Stimulated activated naive CD4-positive, alpha-beta T cell (primary cell): Measurements from ENCODE around the gene MPO.

Source experiments
- DNase-seq, 6 experiments: peaks; one replicate each; lab custom pipeline; 2025; lab: John Stamatoyannopoulos, UW

MPO gene

DNA sequence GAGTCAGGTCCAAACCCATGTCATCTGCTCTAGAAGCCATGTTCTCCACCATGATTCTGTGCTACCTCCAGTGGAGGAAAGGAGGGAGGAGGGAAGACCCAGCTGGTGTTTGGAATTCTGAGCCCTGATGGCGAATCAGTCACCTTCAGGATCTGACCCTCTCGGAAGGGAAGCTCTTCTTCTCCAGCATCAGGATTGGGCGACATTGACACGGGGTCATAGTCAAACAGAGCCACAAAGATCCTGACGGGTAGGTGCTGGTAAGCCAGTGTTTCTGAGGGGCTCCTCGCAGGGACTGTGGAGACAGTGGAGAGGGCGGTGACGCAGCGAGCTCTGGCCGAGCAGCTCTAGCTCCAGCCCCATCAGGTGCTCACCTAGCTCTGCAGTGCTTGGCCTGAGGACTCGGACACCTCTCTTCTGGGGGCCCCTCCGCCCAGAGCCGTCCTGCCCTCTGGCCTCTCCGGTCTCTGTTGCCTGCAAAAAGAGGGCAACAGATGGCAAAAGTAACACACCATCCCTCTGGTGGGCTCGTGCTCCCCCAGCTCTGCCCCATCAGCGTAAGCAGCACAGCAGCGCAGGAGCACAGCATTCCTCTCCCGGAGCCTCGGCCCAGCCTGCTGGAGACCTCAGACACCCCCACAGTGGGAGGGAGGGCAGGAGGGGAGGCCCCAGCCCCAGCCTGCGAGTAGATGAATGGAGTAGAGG lies 26.9 kb upstream of the MPO start:
- no peak for DNase-seq

DNA sequence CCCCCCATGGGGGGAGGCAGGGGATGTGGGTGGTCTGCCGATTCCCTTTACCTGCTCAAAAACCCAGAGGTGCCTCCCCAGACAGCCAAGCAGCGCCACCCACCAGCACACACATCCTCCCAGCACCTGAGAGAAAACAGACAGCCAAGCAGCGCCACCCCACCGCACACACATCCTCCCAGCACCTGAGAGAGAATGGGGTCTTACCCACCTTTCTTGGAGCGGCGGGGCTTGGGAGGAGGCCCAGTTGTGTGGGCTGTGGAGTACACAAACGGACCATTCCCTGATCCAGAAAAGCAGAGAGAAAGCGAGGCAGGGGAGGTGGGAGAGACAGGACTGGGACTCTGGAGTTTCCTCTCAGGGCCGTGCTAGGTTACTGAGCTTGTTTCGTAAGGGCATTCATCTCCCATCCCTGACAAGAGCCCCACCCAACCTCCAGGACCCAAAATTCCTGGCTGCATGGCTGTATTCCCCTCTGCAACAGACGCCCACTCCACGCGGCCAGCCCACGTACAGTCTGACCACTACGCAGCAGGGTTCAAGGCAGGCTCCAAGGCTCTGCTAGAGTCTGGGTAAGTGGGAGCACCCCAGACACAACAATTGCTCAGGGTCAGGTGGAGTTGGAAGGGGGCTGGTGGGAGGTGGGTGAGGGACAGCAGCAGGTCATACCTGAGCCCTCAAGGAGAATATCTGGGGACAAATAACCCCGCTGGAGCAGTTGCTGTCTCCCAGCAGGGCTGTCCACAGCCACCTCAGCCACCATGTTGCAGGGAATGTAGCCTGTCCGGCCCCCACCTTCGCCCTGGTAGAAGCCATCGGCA lies 25.6 kb upstream of the MPO start:
- DNase-seq = no peak

DNA sequence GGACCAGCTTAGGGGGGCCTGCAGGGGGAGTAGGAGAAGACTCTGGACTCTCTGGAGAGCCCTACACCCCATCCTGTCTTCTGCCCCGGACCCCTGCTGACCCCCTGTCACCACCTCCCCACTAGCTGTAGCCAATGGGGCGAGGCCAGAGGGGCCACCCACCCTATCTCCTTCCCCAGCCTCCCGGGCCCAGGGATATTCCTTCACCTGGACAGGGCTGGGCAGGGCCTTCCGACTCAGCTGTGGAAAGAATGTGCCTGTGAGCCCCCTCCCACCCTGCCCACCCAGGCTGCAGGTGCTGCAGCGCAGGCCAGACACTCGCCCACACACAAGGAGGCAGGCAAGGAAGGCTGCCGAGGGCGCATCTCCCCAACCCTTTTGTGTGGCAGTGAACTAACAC lies 24.9 kb upstream of the MPO start:
- DNase-seq = no peak

DNA sequence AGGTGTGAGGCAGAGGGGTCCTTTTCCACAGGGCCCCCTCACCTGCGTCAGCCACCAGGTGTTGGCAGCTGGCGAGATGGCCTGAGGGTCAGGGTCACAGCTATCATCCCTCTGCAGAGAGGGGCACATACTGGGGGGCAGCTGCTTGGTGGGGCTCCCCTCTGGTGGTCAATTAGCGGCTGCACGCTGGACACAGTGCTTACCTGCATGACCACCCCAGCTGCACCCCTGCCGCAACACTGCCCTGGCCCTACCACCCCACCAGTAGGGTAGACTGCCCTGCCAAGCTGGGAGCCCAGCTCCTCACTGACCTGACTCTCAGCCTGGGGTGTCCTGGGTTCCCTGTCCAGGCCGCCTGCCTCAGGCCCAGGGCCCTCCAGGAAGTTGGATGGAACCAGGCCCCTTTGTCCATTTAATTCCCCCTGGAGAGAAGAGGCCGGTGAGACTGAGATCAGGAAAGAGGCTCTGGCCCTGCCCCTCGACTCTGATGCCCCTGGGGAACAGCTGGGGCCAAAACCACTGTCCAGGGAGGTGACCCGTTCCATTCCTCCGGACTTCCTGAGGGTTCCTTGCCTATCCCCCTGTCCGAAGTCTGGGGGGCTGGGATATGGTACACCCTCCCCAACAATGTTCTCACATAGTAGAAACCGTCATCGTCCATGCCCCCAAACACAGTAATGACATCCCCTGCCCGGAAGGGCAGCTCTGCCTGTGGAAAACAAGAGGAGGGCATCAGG lies 24.2 kb upstream of the MPO start:
- no peak for DNase-seq

DNA sequence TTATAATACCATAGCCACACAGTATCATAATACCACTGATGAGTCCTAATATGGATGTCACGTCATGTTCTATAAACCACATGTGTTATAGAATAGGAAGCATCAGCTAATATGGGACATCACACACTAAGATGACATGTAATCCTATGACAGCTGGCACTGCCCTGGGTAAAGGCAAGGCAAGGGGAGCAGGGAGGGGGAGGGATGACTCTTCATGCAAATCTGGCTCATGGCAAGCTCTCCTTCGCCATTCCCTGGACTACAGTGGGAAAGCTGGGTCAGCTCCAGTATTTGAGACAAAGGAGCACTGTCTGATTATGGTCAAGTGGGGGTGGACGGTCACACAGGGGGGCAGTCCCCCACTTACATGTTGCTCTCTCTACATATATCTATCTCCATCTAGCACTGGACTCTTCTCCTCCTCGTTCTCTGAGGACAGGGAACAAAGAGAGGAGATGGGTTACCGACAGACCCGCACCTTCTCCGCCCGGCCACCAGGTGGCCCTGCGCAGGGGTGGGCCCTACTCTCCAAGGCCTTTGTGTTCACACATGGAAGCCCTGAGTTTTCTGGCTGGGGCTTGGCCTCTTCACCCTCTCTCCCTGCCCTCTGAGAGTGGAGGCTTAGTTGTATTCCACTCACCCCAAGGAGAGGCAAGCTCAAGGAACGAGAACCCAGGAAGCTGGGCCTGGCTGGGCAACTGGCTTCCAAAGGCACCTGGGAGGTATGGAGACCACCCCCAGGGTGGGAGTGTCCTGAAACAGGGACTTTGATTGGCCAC lies 23.4 kb upstream of the MPO start:
- DNase-seq = peak; percentile 15 to 66 (median 35)

DNA sequence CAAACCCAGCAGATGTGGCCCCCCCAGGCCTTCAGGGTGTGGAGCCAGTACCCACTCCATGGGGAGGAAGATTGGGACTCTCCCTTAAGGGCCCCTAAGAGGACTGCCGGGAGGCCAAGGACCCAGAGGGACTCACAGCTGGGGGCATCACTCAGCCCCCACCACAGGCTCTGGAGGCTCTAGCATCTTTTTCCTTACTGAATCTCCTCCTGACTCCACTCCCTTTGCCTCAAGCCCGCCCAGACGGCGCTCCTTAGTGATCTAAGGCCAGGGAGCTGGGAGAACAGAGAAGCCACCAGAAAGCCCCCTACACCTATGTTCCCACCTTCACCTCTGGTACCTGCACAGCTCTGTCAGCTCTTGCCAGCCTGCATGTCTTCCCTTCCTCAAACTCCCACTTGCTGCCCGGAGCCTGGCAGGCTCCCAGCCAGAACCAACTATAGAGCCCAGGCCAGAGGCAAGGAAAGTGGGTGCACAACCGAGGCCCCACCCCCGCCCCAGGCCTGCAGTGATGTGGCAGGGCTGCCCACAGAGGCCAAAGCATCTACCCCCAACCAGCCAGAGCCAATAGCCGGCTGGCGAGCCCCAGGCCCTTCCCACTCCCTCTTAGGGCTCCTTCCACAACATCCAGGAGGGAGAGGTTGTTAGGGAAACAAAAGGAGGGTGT lies 22.3 kb upstream of the MPO start:
- no peak for DNase-seq

DNA sequence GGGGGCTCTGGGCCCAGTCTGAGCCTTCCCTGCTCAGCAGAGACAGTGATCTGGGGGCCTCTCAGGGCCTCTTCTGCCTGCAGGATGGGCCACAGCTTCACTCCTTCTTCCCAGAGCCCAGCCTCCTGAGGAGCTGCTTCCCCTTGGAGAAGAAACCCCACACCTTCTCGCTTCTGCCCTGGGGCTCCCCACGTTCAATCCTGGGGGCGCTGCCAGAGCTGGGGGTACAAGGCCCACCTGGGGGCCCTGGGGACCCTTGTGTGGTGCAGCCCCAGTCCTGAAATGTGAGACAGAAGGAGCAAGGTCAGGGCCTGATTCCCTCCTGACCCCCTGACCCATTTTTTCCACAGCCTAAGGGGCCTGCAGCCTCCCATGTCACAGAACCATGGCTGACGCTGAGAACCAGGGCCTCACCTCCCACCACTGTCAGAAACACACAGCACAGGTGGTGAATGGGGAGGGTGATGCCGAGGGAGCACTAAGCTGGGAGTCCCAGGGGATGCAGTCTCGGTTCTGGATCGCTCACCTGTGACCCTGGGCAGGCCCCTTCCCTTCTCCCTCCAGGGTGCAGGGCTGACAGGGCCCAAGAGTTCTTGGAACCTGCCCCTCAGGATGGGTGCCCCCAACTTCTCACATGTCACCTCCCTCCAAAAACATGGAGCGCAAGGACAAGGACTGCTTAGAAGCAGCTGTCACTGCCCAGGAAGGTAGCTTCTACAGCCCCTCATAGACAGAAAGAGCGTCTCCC lies 21.6 kb upstream of the MPO start:
- no peak for DNase-seq

DNA sequence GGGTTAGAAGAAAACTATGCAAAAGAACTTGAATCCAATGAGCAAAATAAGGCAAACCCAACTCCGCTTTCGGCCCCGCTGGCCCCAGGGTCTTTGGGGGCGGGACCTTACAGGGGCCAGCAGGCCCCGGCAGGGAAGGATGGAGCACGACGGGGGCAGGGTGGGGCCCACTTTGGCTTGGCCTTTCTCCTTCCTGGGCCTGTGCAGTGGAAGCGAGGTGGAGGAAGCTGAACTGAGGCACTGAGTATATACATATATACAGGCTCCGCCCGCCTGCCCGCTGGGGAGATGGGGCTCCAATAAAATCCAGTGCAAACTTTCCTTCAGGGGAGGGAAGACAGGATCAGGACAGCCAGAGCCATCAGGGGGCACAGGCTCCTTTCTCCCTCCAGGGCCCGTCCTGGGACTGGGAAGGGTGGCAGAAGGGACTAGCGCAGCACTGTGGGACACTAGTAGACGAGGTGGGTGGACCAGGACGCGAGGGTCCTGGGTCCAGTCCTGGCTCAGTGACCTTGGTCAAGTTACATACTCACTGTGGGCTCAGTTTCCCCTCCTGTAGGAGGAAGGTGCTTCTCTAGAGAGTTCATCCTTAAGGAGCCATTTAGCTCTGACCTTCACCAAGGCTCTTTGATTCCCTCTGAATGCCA lies 20.9 kb upstream of the MPO start:
- DNase-seq = no peak

DNA sequence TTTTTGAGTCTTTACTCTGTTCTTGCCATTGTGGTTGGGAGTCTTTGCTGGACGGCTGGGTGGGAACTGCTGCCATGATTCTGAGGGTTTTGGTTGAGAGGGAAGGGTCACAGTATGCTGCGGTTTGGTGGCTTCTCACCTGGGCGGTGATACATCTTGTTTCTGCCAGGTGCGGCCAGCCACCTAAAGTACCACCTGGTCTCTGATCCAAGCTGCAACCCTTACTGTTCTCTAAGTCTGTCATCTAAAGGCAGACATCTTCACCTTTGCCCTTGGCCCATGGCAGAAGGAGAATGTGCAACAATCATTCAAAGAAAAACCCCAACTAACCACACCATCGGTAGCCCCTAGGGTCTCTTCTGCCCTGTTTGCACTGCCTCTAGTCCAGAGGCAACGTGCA lies 19.6 kb upstream of the MPO start:
- no peak for DNase-seq

DNA sequence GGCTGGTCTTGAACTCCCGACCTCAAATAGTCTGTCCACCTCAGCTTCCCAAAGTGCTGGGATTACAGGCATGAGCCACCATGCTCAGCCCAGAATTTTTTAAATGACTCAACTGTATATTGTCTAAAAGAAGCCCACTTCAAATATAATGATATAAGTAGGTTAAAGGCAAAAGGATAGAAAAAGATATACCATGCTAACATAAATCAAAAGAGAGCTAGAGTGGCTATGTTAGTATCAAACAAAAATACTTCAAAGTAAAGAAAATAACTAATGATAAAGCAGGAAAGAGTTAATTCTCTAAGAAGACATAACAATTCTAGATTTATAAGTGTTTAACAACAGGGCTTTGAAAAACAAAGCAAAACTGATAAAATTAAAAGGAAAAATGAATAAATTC lies 13.3 kb upstream of the MPO start:
- DNase-seq = no peak

DNA sequence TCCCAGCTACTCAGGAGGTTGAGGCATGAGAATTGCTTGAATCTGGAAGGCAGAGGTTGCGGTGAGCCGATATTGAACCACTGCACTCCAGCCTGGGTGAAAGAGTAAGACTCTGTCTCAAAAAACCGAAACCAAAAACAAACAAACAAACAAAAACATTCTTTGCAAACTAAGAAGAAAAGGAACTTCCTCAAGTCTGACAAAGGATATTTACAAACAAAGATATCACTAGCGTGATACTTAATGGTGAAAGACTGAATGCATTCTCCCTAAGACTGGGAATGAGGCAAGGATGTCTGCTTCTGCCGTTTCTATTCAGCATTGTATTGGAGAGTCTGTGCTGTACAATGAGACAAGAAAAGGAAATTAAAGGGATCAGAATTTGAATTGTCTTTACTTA lies 10.5 kb upstream of the MPO start:
- DNase-seq = no peak

DNA sequence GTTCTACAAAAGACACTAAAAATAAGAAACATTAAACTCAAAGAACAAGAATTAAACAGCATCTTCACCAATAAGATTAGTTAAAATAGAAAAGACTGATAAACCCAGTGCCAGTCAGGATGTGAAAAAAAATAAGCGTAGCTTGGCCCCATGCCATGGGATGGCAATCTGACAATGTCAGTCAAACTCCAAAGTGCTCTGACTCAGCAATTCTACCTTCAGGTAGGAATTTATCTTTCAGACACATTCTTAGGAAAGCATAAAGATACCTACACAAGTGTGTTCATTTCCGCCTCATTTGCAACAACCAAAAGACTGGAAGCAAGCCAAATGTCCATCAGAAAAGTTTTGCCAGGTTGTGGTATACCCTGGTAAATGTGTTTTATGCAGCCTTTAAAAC lies 9.1 kb upstream of the MPO start:
- DNase-seq = no peak

DNA sequence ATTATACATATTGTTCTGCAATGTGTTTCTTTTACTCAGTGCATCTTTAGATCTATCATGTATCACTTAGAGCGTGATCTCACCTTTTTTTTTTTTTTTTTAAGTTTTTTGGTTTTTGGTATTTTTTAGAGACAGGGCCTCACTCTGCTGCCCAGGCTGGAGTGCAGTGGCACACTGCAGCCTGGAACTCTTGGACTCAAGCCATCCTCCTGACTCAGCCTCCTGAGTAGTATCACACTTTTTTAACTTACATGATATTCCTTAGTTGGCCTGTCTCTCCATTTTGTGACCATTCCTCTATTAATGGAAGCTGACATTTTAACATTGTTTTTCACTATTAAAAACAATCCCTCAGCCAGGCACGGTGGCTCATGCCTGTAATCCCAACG lies 4.7 kb upstream of the MPO start:
- no peak for DNase-seq

DNA sequence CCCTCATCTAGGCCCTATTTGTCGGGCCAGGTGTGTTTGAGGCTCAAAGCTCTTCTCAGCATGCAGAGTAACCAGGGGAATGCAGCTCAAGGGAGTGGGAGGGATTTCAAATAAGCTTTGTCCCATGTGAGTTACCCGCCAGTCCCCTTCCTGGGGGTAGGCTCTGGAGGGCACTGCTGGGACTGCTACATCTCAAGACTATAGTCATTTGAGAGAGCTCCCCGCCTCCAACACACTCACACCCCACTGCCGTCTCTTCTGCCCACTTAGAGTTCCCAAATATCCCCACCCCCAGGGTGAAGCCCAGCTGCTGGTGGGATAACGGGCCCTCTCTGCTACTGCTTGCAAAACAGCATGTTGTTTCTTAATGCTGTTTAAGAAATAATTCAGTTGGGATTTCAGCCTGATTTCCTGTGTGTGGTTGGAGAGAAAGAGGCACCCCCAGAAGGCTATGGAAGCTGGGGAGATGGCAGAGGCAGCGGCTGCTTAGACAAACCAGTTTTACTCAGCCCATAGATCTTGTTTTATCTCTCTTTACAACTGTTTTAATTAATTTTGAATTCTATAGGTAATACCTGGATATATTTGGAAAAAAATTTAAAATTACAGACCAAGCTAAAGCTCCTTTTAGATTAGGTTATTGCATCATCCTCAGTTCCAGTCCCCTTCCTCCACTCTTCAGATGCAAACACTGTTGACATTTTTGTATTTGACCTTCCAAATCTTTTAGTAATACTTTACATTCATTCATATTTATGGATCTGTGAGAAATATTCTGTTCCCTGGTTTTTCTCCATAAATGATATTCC lies 4.1 kb upstream of the MPO start:
- no peak for DNase-seq

DNA sequence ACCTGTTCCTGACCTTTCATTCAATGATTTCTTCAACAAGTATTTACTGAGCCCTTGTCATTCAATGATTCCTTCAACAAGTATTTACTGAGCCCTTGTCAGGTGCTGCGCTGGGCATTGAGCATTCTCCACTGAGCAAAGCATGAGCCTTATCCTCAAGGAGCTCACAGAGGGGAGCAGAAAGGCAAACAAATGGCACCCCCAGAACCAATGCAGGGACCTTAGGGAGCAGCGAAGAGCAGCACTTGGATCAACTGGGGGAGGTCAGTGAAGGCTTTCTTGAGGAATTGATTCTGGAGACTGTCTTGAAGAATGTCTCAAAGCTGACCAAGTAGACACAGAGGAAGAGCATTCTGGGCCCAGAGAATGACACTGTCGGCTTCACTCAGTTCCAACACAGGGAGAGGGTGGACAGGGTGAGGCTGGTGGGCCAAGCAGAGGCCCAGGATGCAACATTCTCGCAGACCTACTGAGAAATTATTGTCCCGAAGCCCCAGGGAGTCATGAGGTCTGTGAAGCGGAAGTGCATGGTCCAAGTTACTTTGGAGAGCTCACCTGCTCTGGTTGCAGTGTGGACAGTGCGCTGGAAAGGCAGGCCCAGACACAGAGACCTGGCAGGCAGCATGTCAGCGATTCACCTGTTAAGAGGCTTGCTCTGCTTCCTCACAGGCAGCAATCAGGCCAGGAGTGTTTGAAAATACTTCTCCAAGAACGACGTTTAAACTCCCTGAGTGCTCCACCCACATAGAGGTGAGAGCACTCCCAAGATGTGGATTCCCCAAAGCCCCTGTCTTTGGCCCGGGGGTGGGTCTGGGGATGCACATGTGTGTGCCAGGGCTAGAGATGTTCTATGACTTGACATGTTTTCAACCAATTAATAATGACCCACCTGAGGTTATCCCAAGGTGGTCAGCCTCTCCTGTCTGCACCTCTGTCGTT lies 3.2 kb upstream of the MPO start:
- no peak for DNase-seq

DNA sequence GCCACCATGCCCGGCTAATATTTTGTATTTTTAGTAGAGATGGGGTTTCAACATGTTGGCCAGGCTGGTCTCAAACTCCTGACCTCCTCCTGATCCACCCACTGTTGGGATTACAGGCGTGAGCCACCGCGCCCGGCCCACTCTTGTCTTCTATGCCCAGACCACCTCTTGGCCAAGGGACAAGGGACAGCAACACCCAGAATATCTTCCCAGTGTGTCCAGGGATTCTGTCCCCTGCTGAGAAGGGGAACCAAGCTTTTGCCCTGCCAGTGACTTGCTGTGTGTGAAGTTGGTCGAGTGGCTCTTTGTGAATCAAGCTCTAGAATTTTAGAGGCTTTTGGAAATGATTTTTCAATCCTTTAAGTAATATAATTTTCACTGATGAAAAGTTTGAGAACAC lies 1.7 kb upstream of the MPO start:
- no peak for DNase-seq

DNA sequence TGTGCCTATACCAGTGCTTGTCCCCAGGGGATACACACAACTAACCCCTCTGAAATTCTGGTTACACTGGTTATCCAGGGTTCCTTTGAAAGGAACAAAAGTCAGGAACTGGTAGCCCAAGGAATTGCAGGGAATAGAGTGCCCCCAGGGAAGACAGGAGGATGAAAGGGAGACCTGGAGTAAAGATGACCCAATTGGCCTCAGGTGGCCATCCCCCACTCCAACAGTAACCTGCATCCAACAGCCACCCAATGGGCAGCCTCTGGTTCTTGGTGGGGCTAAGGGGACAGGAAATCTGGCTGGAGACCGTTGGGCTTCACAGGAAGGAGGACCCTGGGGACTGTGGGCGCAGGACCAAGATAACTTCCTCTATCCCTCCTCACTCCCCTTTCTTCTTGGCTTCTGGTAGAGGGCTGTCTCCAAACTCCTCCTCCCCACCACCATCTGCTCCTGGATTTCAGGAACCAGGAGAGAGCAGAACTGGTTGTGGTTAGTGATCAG lies 826 bp upstream of the MPO start:
- no peak for DNase-seq
